Progenitor cell of endocrine pancreas (in vitro differentiated cells): ENCODE data around the gene DLX3. TPM values are rescaled to one million over a fixed set of nuclear protein-coding genes. Genes with fewer than 3 reads are reported as not detected.

Experiments
- DNase-seq: peaks from one replicate; pipeline ENCODE4 v3.0.0; 2021; ENCODE audit warnings: low spot score; ENCODE audit not compliant: unreplicated experiment
- H3K27ac Mint-ChIP-seq: 2 replicates; pipeline ENCODE4 v1.8.0; 2021; ENCODE audit warnings: mild to moderate bottlenecking, moderate library complexity, mixed read lengths
- H3K27me3 Mint-ChIP-seq: 2 replicates; pipeline ENCODE4 v1.8.0; 2021; ENCODE audit warnings: mixed read lengths
- H3K36me3 Mint-ChIP-seq: 2 replicates; pipeline ENCODE4 v1.8.0; 2022; ENCODE audit warnings: mixed read lengths; ENCODE audit not compliant: insufficient read depth
- H3K4me1 Mint-ChIP-seq: 2 replicates; pipeline ENCODE4 v1.8.0; 2021; ENCODE audit warnings: low read depth, mixed read lengths
- H3K4me3 Mint-ChIP-seq: 2 replicates; pipeline ENCODE4 v1.8.0; 2021; ENCODE audit warnings: low read depth, mild to moderate bottlenecking, moderate library complexity, mixed read lengths
- H3K9me3 Mint-ChIP-seq: 2 replicates; pipeline ENCODE4 v1.8.0; 2021; ENCODE audit warnings: low read depth, mixed read lengths
- total RNA-seq: library from RNA; stranded (reverse); gene quantifications from 2 replicates; pipeline ENCODE4 v1.2.1, GENCODE V29; 2021
- TF ChIP-seq, protein P1 (sequence below): fragments of 200-600 bp; sonication (generic); IDR thresholded peaks from one replicate; pipeline ENCODE4 v1.5.0; 2021; ENCODE audit warnings: antibody characterized with exemption, mild to moderate bottlenecking; ENCODE audit not compliant: unreplicated experiment

The DLX3 gene
- total RNA-seq, 1 donor from 2014 or later: 1.8 TPM

DNA sequence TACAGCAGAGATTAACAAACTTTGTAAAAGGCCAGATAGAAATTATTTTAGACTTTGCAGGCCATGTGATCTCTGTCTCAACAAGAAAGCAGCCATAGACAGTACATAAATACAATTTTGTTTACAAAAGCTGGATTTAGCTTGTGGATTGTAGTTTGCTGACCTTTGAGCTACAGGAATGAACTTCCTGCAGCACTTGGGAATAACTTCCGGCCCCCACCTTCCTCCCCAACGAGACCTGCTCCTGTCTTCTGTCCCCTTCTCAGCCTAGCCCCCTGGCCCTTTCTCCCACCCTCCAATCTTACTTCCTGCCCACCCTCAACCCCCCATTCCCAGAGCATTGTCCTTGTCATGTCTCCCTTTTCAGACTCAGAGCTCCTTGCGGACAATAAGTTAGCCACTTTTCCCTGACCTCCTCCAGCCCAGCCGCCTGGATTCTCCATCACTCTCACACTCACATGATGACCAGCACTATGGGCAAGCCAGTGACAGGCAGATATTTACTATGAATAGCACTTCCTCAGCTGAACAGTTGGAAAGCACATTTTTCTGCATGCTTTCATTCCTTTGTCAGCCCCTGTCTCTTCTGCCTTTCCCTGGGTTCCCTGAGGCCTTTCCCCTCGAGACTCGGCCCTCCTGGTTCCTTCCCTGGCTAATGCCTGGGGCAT lies 27.6 kb upstream of the DLX3 start:
- H3K27me3 Mint-ChIP-seq: peaks cover 14% of the 10 kb centered on the region
- H3K27ac Mint-ChIP-seq: no peak overlapping the region
- no peaks in the 10 kb centered on the region for H3K36me3 Mint-ChIP-seq
- no peaks in the 10 kb centered on the region for H3K9me3 Mint-ChIP-seq
- DNase-seq: no peak
- H3K4me3 Mint-ChIP-seq: no peak overlapping the region
- no peaks in the 10 kb centered on the region for H3K4me1 Mint-ChIP-seq
- TF ChIP-seq, protein P1, sequence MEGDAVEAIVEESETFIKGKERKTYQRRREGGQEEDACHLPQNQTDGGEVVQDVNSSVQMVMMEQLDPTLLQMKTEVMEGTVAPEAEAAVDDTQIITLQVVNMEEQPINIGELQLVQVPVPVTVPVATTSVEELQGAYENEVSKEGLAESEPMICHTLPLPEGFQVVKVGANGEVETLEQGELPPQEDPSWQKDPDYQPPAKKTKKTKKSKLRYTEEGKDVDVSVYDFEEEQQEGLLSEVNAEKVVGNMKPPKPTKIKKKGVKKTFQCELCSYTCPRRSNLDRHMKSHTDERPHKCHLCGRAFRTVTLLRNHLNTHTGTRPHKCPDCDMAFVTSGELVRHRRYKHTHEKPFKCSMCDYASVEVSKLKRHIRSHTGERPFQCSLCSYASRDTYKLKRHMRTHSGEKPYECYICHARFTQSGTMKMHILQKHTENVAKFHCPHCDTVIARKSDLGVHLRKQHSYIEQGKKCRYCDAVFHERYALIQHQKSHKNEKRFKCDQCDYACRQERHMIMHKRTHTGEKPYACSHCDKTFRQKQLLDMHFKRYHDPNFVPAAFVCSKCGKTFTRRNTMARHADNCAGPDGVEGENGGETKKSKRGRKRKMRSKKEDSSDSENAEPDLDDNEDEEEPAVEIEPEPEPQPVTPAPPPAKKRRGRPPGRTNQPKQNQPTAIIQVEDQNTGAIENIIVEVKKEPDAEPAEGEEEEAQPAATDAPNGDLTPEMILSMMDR: no peak

DNA sequence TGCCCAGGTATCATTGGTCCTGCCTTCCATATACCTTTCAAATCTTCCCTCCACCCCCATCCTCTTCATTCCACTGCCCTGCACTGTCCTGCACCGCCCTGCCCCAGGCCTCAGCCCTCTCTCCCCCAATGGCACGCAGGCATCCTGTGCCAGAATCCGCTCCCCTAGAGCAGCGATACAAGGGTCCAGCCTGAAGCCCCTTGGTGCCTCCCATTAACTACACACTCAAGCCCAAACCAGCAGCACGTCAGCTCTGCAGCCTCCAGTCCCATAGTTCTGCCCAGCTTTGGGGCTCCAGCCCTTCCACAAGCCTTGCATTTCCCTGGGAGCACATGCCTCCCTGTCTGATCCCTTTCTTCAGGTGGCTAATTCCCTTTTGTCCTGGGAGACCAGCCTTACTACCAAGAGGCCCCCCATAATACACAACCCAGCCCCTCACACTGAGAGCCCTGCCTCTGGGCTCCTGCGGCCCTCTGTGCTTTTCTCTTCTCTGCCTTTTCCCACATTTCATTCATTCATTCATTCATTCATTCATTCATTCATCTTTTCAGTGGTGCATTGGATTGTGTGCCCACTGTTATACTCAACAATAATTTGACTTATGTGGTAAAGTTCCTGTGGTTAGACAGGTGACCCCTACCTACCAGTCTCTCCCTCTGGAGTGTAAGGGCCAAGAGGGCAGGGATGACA lies 26.8 kb upstream of the DLX3 start:
- H3K9me3 Mint-ChIP-seq: no peaks in the 10 kb centered on the region
- H3K27me3 Mint-ChIP-seq: peaks cover 11% of the 10 kb centered on the region
- H3K4me1 Mint-ChIP-seq: no peaks in the 10 kb centered on the region

DNA sequence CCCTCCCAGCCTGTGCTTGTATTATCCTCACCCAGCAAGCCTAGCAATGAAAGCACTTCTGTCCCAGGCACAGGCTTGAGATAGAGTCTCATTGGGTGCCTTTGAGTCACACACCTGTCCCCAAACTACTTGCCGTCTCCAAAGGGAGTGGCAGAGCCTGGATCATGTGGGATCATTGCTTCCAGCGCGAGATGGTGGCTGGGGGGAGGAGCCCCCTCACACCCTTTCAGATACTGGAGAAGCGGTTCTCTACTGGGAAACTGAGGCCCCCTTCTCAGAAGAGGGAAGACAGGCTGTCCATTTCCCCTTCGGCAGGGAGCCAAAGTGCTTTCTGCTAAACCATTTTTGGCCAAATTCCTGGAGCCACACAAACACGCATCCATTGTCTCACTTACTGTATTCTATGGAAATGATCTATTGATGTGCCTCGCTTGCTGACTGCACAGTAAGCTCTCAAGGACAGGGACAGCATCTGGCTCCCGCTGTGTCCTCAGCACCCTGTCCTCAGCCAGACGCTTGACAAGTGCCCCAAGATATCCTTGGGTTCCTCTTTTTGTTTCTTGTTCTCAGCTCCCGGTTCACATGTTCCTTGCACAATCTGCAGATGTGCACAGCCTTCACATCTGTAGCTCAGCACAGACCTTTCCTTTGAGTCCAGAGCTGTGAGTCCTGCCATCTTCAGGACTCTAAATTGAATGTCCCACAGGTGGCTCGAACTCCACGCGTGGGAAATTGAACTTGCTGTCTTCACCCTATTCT lies 26.0 kb upstream of the DLX3 start:
- Mint-ChIP-seq H3K27ac (no peak overlapping the region), H3K4me3 (no peak overlapping the region), H3K36me3 (no peaks in the 10 kb centered on the region), H3K4me1 (no peaks in the 10 kb centered on the region), H3K27me3 (peaks cover 11% of the 10 kb centered on the region), H3K9me3 (no peaks in the 10 kb centered on the region)
- no peak for DNase-seq
- TF ChIP-seq, protein P1: no peak

More for the DNA sequence above, 26.8 kb upstream of the DLX3 start:
- no peak for DNase-seq
- no peak overlapping the region for H3K27ac Mint-ChIP-seq
- H3K4me3 Mint-ChIP-seq: no peak overlapping the region
- TF ChIP-seq, protein P1: no peak
- H3K36me3 Mint-ChIP-seq: no peaks in the 10 kb centered on the region

DNA sequence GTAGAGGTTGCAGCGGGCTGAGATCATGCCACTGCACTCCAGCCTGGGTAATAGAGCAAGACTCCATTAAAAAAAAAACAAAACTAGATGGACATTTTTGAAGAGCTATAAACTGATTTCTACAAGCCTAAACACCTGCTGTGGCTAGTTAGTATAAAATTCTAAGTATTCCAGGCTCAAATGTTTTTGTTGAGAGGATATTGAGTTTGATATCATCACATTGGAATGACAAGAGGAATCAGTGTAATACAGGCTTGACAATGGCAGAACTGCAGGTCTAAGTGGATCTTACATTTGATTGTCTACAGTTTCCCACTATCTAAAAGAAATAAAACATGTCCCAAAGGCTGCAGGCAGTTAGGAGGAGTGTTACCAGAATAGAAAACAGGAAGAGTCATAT lies 23.9 kb upstream of the DLX3 start:
- Mint-ChIP-seq H3K4me1 (no peaks in the 10 kb centered on the region), H3K27me3 (peaks cover 14% of the 10 kb centered on the region), H3K27ac (no peak overlapping the region), H3K9me3 (peaks cover 7% of the 10 kb centered on the region), H3K36me3 (no peaks in the 10 kb centered on the region), H3K4me3 (no peak overlapping the region)
- TF ChIP-seq, protein P1: no peak
- DNase-seq: no peak

DNA sequence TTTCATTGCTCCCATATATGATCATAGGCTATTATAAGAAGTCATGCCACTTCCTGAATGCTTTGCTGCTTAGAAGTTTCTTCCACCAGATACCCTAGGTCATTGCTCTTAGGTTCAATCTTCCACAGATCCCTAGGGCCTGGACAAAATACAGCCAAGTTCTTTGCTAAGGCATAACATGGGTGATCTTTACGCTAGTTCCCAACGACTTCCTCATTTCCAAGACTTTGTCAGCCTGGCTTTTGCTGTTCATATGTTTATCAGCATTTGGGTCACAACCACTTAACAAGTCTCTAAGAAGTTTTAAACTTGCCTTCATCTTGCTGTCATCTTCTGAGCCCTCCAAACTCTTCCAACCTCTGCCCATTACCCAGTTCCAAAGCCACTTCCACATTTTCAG lies 20.1 kb upstream of the DLX3 start:
- no peaks in the 10 kb centered on the region for H3K4me1 Mint-ChIP-seq
- TF ChIP-seq, protein P1: no peak
- H3K27ac Mint-ChIP-seq: no peak overlapping the region
- no peak overlapping the region for H3K4me3 Mint-ChIP-seq
- no peaks in the 10 kb centered on the region for H3K36me3 Mint-ChIP-seq
- H3K9me3 Mint-ChIP-seq: peaks cover 12% of the 10 kb centered on the region
- DNase-seq: no peak
- peaks cover 19% of the 10 kb centered on the region for H3K27me3 Mint-ChIP-seq
